GM18907 (cell line): ENCODE results near the gene UBQLN4.
"Not testable (repeated sequence)": the region's sequence is repeated elsewhere in the genome, so short reads cannot be mapped to it uniquely, and the experiment has no call there.

ENCODE experiments used
- ATAC-seq: cut with Tn5 transposase; IDR thresholded peaks from one replicate; pipeline ENCODE4 v1.9.1; 2021; ENCODE audit warnings: mild to moderate bottlenecking, moderate library complexity; ENCODE audit not compliant: unreplicated experiment

UBQLN4 gene

GRCh38 chr1:156062189-156062588, 8.6 kb upstream of the UBQLN4 start:
- no peak for ATAC-seq

GRCh38 chr1:156060937-156061636, 7.5 kb upstream of the UBQLN4 start, which contains the start of gene RAB25:
Gene RAB25 (plus strand): TSS chr1:156061160. CDS start chr1:156061401, 241 bp downstream.
- no peak for ATAC-seq

GRCh38 chr1:156056326-156056849, 2.8 kb upstream of the UBQLN4 start:
- ATAC-seq = no peak

- no peak for ATAC-seq
Observed at GRCh38 chr1:156055281-156056048, 1.9 kb upstream of the UBQLN4 start.

GRCh38 chr1:156054500-156055280, 1.1 kb upstream of the UBQLN4 start, which contains the start of gene LAMTOR2:
Gene LAMTOR2 (plus strand): TSS chr1:156054782. CDS start chr1:156054890, 108 bp downstream.
- peak; percentile 79 for ATAC-seq

- ATAC-seq = no peak
Observed at GRCh38 chr1:156052862-156053767, 483 bp downstream of the UBQLN4 start.

- ATAC-seq = no peak
Observed at GRCh38 chr1:156051011-156051725, 2.4 kb downstream of the UBQLN4 start.

GRCh38 chr1:156050376-156050775, 3.2 kb downstream of the UBQLN4 start:
- no peak for ATAC-seq

GRCh38 chr1:156048663-156049258, 4.8 kb downstream of the UBQLN4 start:
- no peak for ATAC-seq

- no peak for ATAC-seq
Observed at GRCh38 chr1:156045076-156045475, 8.5 kb downstream of the UBQLN4 start.

GRCh38 chr1:156042828-156043227, 10.8 kb downstream of the UBQLN4 start:
- ATAC-seq = no peak

- not testable (repeated sequence) for ATAC-seq
Observed at GRCh38 chr1:156034991-156035390, 18.6 kb downstream of the UBQLN4 start.

GRCh38 chr1:156033011-156033410, 20.6 kb downstream of the UBQLN4 start:
- ATAC-seq = no peak

- ATAC-seq = no peak
Observed at GRCh38 chr1:156026588-156026987, 27.0 kb downstream of the UBQLN4 start.

- no peak for ATAC-seq
Observed at GRCh38 chr1:156025876-156026275, 27.7 kb downstream of the UBQLN4 start.

- no peak for ATAC-seq
Observed at GRCh38 chr1:156024801-156025200, 28.8 kb downstream of the UBQLN4 start.

GRCh38 chr1:156021954-156022353, 31.6 kb downstream of the UBQLN4 start:
- ATAC-seq = no peak

- ATAC-seq = no peak
Observed at GRCh38 chr1:156021093-156021428, 32.5 kb downstream of the UBQLN4 start.
